GM19238 (cell line): ENCODE measurements around the gene SLU7.

Experiments
- DNase-seq: peaks from one replicate; pipeline ENCODE4 v3.0.0; 2011; ENCODE audit warnings: low spot score; ENCODE audit not compliant: insufficient read length

The SLU7 gene

GRCh38 chr5:160367261-160367660, 51.6 kb downstream of the SLU7 start:
- DNase-seq: no peak

- no peak for DNase-seq
Measured at GRCh38 chr5:160366230-160366629, 52.7 kb downstream of the SLU7 start.

- DNase-seq: no peak
Measured at GRCh38 chr5:160363660-160364395, 55.1 kb downstream of the SLU7 start.

- no peak for DNase-seq
Measured at GRCh38 chr5:160363211-160363610, 55.7 kb downstream of the SLU7 start.

- DNase-seq: no peak
Measured at GRCh38 chr5:160361624-160362228, 57.2 kb downstream of the SLU7 start.

- no peak for DNase-seq
Measured at GRCh38 chr5:160360310-160360709, 58.6 kb downstream of the SLU7 start.

GRCh38 chr5:160359816-160360215, 59.1 kb downstream of the SLU7 start:
- no peak for DNase-seq

- DNase-seq: no peak
Measured at GRCh38 chr5:160359242-160359641, 59.6 kb downstream of the SLU7 start.

- no peak for DNase-seq
Measured at GRCh38 chr5:160357861-160358411, 60.9 kb downstream of the SLU7 start.

- no peak for DNase-seq
Measured at GRCh38 chr5:160357394-160357793, 61.5 kb downstream of the SLU7 start.

- DNase-seq: no peak
Measured at GRCh38 chr5:160356550-160357347, 62.1 kb downstream of the SLU7 start.

GRCh38 chr5:160354666-160355065, 64.2 kb downstream of the SLU7 start:
- no peak for DNase-seq

GRCh38 chr5:160353379-160353778, 65.5 kb downstream of the SLU7 start:
- no peak for DNase-seq

GRCh38 chr5:160352308-160352707, 66.6 kb downstream of the SLU7 start:
- no peak for DNase-seq
